Activated CD4-positive, alpha-beta T cell treated with anti-CD3 and anti-CD28 coated beads, Interleukin-2, amount 10 ng/mL, durations not matched to agents 7 days and 5 days (primary cell): Measurements from ENCODE around the gene GOLGA2. TPM values are rescaled to one million over a fixed set of nuclear protein-coding genes. Genes with fewer than 3 reads are reported as not detected.
"Not testable (repeated sequence)": the region's sequence is repeated elsewhere in the genome, so short reads cannot be mapped to it uniquely, and the experiment has no call there.

ENCODE experiments used
- CTCF ChIA-PET: fragments of 350-600 bp; sonication (Branson Sonifier 250); formaldehyde crosslinking; loops from one replicate; lab custom pipeline; 2021; ENCODE audit warnings: antibody characterized with exemption; lab: Charles Lee
- POLR2A ChIA-PET: fragments of 350-600 bp; sonication (Branson Sonifier 250); formaldehyde crosslinking; loops from one replicate; lab custom pipeline; 2021; ENCODE audit warnings: antibody characterized with exemption; lab: Charles Lee
- DNase-seq: peaks from one replicate; pipeline ENCODE4 v3.0.0-alpha.2; 2020
- H3K27ac Mint-ChIP-seq: one replicate; pipeline ENCODE4 v1.8.0; 2021; ENCODE audit warnings: mild to moderate bottlenecking, moderate library complexity, mixed read lengths
- H3K27me3 Mint-ChIP-seq: one replicate; pipeline ENCODE4 v1.8.0; 2021; ENCODE audit warnings: mixed read lengths
- H3K36me3 Mint-ChIP-seq: one replicate; pipeline ENCODE4 v1.8.0; 2021; ENCODE audit warnings: low read depth, mixed read lengths
- H3K4me1 Mint-ChIP-seq: one replicate; pipeline ENCODE4 v1.8.0; 2021; ENCODE audit warnings: mixed read lengths
- H3K4me3 Mint-ChIP-seq: one replicate; pipeline ENCODE4 v1.8.0; 2021; ENCODE audit warnings: mild to moderate bottlenecking, moderate library complexity, mixed read lengths
- H3K9me3 Mint-ChIP-seq: one replicate; pipeline ENCODE4 v1.8.0; 2021; ENCODE audit warnings: mixed read lengths
- total RNA-seq, 2 experiments: library from RNA; stranded (reverse); gene quantifications; one replicate each; pipeline ENCODE4 v1.2.3, GENCODE V29; 2021

Gene GOLGA2
- total RNA-seq, 2 experiments from 2014 or later = 42.6 to 42.8 TPM

- H3K4me3 Mint-ChIP-seq = no peak overlapping the region
- POLR2A ChIA-PET = no interaction called here
These were observed 32.4 kb downstream of the GOLGA2 start for GRCh38 chr9:128243215-128244018.

GRCh38 chr9:128242828-128243214 is 33.0 kb downstream of the GOLGA2 start:
- H3K4me3 Mint-ChIP-seq = no peak overlapping the region
- no peak overlapping the region for H3K27ac Mint-ChIP-seq
- no peak for DNase-seq
- peaks cover 20% of the 10 kb centered on the region for H3K27me3 Mint-ChIP-seq
- ChIA-PET POLR2A (no interaction called here), CTCF (interaction anchor here (1.1 kb wide), 1 partner anchor 84 kb away, joined by 4 read pairs; no protein-coding TSS in a partner anchor)
- peaks cover 4% of the 10 kb centered on the region for H3K4me1 Mint-ChIP-seq
- no peaks in the 10 kb centered on the region for H3K9me3 Mint-ChIP-seq
- no peaks in the 10 kb centered on the region for H3K36me3 Mint-ChIP-seq

More at GRCh38 chr9:128243215-128244018, 32.4 kb downstream of the GOLGA2 start:
- Mint-ChIP-seq H3K36me3 (no peaks in the 10 kb centered on the region), H3K27ac (no peak overlapping the region), H3K4me1 (peaks cover 4% of the 10 kb centered on the region), H3K9me3 (no peaks in the 10 kb centered on the region), H3K27me3 (peaks cover 20% of the 10 kb centered on the region)
- DNase-seq = no peak
- CTCF ChIA-PET = interaction anchor here (0.5 to 1.1 kb wide), 2 partner anchors 84 to 86 kb away, joined by 4 read pairs; no protein-coding TSS in a partner anchor

- Mint-ChIP-seq H3K4me3 (no peak overlapping the region), H3K27me3 (peaks cover 20% of the 10 kb centered on the region), H3K4me1 (peaks cover 4% of the 10 kb centered on the region), H3K36me3 (no peaks in the 10 kb centered on the region), H3K9me3 (no peaks in the 10 kb centered on the region), H3K27ac (no peak overlapping the region)
- ChIA-PET POLR2A (interaction anchor here (0.6 kb wide), 1 partner anchor 995 kb away, joined by 3 read pairs; no protein-coding TSS in a partner anchor), CTCF (interaction anchor here (1.4 kb wide), 1 partner anchor 28 kb away, joined by 3 read pairs; no protein-coding TSS in a partner anchor)
- no peak for DNase-seq
These were observed 33.7 kb downstream of the GOLGA2 start for GRCh38 chr9:128242124-128242523.

GRCh38 chr9:128233817-128234406 is 41.9 kb downstream of the GOLGA2 start:
- no peaks in the 10 kb centered on the region for H3K36me3 Mint-ChIP-seq
- ChIA-PET CTCF (no interaction called here), POLR2A (no interaction called here)
- DNase-seq = no peak
- no peak overlapping the region for H3K4me3 Mint-ChIP-seq
- no peak overlapping the region for H3K27ac Mint-ChIP-seq
- H3K4me1 Mint-ChIP-seq = no peaks in the 10 kb centered on the region
- no peaks in the 10 kb centered on the region for H3K9me3 Mint-ChIP-seq
- no peaks in the 10 kb centered on the region for H3K27me3 Mint-ChIP-seq

GRCh38 chr9:128232528-128233428 is 43.0 kb downstream of the GOLGA2 start:
- ChIA-PET CTCF (interaction anchor here (0.5 to 1.1 kb wide), 3 partner anchors 68 to 834 kb away, joined by 3 to 4 read pairs (median 4); no protein-coding TSS in a partner anchor), POLR2A (no interaction called here)
- Mint-ChIP-seq H3K9me3 (no peaks in the 10 kb centered on the region), H3K4me1 (no peaks in the 10 kb centered on the region), H3K27me3 (no peaks in the 10 kb centered on the region), H3K4me3 (no peak overlapping the region), H3K36me3 (no peaks in the 10 kb centered on the region), H3K27ac (no peak overlapping the region)
- DNase-seq = no peak

GRCh38 chr9:128231638-128232527 is 43.9 kb downstream of the GOLGA2 start:
- Mint-ChIP-seq H3K27me3 (no peaks in the 10 kb centered on the region), H3K36me3 (no peaks in the 10 kb centered on the region), H3K27ac (no peak overlapping the region), H3K9me3 (no peaks in the 10 kb centered on the region), H3K4me3 (no peak overlapping the region), H3K4me1 (no peaks in the 10 kb centered on the region)
- no peak for DNase-seq
- ChIA-PET CTCF (interaction anchor here (0.5 to 1.2 kb wide), 4 partner anchors 13 to 835 kb away, joined by 3 to 4 read pairs (median 4); no protein-coding TSS in a partner anchor), POLR2A (no interaction called here)

GRCh38 chr9:128230897-128231296 is 44.9 kb downstream of the GOLGA2 start:
- H3K4me1 Mint-ChIP-seq, DNase-seq, H3K9me3 Mint-ChIP-seq, H3K4me3 Mint-ChIP-seq, H3K27ac Mint-ChIP-seq, H3K36me3 Mint-ChIP-seq, POLR2A ChIA-PET, H3K27me3 Mint-ChIP-seq: not testable (repeated sequence)
- CTCF ChIA-PET = interaction anchor here (1.2 kb wide), 1 partner anchor 12 kb away, joined by 4 read pairs; no protein-coding TSS in a partner anchor

- ChIA-PET CTCF (no interaction called here), POLR2A (no interaction called here)
- Mint-ChIP-seq H3K27me3 (no peaks in the 10 kb centered on the region), H3K27ac (no peak overlapping the region), H3K36me3 (no peaks in the 10 kb centered on the region), H3K4me3 (no peak overlapping the region), H3K4me1 (no peaks in the 10 kb centered on the region), H3K9me3 (no peaks in the 10 kb centered on the region)
- no peak for DNase-seq
These were observed 49.4 kb downstream of the GOLGA2 start for GRCh38 chr9:128226412-128226801.

- POLR2A ChIA-PET = no interaction called here
- no peak overlapping the region for H3K4me3 Mint-ChIP-seq
These were observed 49.9 kb downstream of the GOLGA2 start for GRCh38 chr9:128225770-128226411.

GRCh38 chr9:128224877-128225276 is 50.9 kb downstream of the GOLGA2 start:
- DNase-seq = no peak
- H3K36me3 Mint-ChIP-seq = no peaks in the 10 kb centered on the region
- CTCF ChIA-PET = interaction anchor here (1.3 to 1.4 kb wide), 2 partner anchors 16 to 30 kb away, joined by 3 read pairs; no protein-coding TSS in a partner anchor
- H3K4me1 Mint-ChIP-seq = no peaks in the 10 kb centered on the region
- no peaks in the 10 kb centered on the region for H3K9me3 Mint-ChIP-seq
- H3K27me3 Mint-ChIP-seq = no peaks in the 10 kb centered on the region
- POLR2A ChIA-PET = no interaction called here
- H3K27ac Mint-ChIP-seq = no peak overlapping the region
- H3K4me3 Mint-ChIP-seq = no peak overlapping the region

More at GRCh38 chr9:128225770-128226411, 49.9 kb downstream of the GOLGA2 start:
- no peaks in the 10 kb centered on the region for H3K27me3 Mint-ChIP-seq
- H3K27ac Mint-ChIP-seq = no peak overlapping the region
- no peaks in the 10 kb centered on the region for H3K9me3 Mint-ChIP-seq
- no peak for DNase-seq
- no peaks in the 10 kb centered on the region for H3K36me3 Mint-ChIP-seq
- no peaks in the 10 kb centered on the region for H3K4me1 Mint-ChIP-seq
- CTCF ChIA-PET = interaction anchor here (1.4 kb wide), 1 partner anchor 29 kb away, joined by 3 read pairs; no protein-coding TSS in a partner anchor
